Measurements from ENCODE around the gene SYNJ2.

- TF ChIP-seq, protein P1, sequence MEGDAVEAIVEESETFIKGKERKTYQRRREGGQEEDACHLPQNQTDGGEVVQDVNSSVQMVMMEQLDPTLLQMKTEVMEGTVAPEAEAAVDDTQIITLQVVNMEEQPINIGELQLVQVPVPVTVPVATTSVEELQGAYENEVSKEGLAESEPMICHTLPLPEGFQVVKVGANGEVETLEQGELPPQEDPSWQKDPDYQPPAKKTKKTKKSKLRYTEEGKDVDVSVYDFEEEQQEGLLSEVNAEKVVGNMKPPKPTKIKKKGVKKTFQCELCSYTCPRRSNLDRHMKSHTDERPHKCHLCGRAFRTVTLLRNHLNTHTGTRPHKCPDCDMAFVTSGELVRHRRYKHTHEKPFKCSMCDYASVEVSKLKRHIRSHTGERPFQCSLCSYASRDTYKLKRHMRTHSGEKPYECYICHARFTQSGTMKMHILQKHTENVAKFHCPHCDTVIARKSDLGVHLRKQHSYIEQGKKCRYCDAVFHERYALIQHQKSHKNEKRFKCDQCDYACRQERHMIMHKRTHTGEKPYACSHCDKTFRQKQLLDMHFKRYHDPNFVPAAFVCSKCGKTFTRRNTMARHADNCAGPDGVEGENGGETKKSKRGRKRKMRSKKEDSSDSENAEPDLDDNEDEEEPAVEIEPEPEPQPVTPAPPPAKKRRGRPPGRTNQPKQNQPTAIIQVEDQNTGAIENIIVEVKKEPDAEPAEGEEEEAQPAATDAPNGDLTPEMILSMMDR (IDR thresholded peaks at IDR 0.05) = no peak
- TF ChIP-seq POLR2AphosphoS5 (IDR thresholded peaks at IDR 0.05; ENCODE audit: low read depth, low read length) (no peak), TCF7L2 (IDR thresholded peaks at IDR 0.05; ENCODE audit: low read depth, low read length) (no peak), SIN3A (IDR thresholded peaks at IDR 0.05; ENCODE audit: borderline replicate concordance, insufficient read depth, low read depth, low read length) (no peak)
- TF ChIP-seq, protein P2, sequence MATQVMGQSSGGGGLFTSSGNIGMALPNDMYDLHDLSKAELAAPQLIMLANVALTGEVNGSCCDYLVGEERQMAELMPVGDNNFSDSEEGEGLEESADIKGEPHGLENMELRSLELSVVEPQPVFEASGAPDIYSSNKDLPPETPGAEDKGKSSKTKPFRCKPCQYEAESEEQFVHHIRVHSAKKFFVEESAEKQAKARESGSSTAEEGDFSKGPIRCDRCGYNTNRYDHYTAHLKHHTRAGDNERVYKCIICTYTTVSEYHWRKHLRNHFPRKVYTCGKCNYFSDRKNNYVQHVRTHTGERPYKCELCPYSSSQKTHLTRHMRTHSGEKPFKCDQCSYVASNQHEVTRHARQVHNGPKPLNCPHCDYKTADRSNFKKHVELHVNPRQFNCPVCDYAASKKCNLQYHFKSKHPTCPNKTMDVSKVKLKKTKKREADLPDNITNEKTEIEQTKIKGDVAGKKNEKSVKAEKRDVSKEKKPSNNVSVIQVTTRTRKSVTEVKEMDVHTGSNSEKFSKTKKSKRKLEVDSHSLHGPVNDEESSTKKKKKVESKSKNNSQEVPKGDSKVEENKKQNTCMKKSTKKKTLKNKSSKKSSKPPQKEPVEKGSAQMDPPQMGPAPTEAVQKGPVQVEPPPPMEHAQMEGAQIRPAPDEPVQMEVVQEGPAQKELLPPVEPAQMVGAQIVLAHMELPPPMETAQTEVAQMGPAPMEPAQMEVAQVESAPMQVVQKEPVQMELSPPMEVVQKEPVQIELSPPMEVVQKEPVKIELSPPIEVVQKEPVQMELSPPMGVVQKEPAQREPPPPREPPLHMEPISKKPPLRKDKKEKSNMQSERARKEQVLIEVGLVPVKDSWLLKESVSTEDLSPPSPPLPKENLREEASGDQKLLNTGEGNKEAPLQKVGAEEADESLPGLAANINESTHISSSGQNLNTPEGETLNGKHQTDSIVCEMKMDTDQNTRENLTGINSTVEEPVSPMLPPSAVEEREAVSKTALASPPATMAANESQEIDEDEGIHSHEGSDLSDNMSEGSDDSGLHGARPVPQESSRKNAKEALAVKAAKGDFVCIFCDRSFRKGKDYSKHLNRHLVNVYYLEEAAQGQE (IDR thresholded peaks at IDR 0.05; ENCODE audit: insufficient read depth in 1 of 2, low read depth in 2 of 2, low read length in 1 of 2) = no peak
Measured at GRCh38 chr6:157962601-157963302, 18.9 kb upstream of the SYNJ2 start.
